AML-193 (cell line): ENCODE data around the gene TMEM190.

Source experiments
- DNase-seq, 2 experiments: peaks; one replicate each; lab custom pipeline; 2025; lab: John Stamatoyannopoulos, UW

Gene TMEM190

DNA sequence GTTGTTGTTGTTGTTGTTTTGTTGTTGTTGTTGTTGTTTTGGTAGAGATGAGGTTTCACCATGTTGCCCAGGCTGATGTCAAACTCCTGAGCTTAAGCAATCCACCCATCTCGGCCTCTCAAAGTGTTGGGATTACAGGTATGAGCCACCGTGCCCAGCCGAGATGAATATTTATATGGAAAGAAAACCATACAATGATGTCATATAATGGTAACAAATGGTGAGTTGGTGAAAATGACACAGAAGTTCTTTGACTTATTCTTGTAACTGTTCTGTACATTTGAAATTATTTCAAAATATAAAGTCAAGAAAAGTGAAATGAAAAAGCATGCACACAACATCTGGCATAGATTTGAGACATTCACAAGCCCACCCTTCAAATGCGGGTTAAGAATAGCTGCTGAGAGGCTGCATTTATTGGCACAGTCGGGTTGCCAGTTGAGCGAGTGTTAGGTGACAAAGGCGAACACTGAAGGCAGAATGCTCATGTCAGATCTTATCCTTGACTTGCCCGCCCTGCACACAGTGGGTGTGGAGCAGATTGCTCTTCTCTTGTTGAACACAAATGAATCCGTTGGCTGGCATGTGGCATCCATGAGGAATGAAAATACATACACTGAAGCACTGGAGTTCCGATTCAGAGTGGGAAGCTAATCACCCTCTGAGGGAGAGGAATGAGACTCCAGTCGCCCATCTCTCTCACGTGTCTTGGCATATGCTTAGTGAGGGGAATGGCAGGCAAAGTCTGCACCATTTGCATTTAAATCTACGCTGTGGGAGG is 46.8 kb downstream of the TMEM190 start:
- no peak for DNase-seq

DNA sequence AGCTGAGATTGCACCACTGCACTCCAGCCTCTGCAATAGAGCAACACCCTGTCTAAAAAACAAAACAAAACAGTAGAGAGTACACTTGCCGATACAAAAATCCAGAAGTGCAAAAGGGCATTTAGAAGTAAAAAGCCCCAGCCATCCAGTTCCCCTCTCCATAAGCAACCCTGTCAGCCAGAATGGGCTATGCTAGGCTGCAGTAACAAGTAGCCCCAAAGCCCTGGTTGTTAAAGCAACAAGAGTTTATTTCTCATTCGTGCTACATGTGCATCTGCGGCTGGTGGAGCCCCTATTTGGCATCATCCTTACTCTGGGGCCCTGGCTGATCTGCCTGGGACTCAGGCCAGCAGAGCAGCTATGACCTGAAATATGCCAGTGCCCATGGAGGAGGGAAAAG is 47.9 kb downstream of the TMEM190 start:
- DNase-seq: no peak

DNA sequence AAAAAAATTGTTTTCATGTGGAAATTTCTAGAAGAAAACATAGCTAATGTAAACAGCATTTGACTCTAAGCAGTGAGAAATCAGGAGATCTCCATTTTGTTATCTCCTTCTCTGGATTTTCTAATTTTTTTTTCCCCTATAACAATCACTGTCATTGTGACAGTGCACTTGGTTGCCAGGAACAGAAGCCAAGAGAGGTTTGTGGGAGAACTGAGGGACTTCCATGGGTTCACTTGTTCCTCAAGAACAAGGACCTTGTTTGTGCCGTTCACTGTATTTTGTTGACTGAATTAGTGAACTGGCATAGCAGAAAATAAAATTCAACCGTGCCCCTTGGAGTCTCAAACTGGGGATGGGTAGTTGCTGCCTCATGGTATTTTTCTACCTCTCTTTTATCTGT is 49.4 kb downstream of the TMEM190 start:
- no peak for DNase-seq
